Mesothelial cell of epicardium (in vitro differentiated cells): Measurements from ENCODE around the gene RALY. TPM values are rescaled to one million over a fixed set of nuclear protein-coding genes. Genes with fewer than 3 reads are reported as not detected.

Experiments
- DNase-seq, 2 experiments: peaks; one replicate each; pipeline ENCODE4 v3.0.0; 2021; ENCODE audit warnings: low spot score in 2 of 2; ENCODE audit not compliant: unreplicated experiment in 2 of 2
- H3K27ac Mint-ChIP-seq: 2 replicates; pipeline ENCODE4 v1.8.0; 2021; ENCODE audit warnings: mixed read lengths
- H3K27me3 Mint-ChIP-seq: 2 replicates; pipeline ENCODE4 v1.8.0; 2021; ENCODE audit warnings: low read depth, mixed read lengths
- H3K36me3 Mint-ChIP-seq: 2 replicates; pipeline ENCODE4 v1.8.0; 2021; ENCODE audit warnings: mixed read lengths
- H3K4me1 Mint-ChIP-seq: 2 replicates; pipeline ENCODE4 v1.8.0; 2021; ENCODE audit warnings: mixed read lengths
- H3K4me3 Mint-ChIP-seq: 2 replicates; pipeline ENCODE4 v1.8.0; 2021; ENCODE audit warnings: mild to moderate bottlenecking, moderate library complexity, mixed read lengths
- H3K9me3 Mint-ChIP-seq: 2 replicates; pipeline ENCODE4 v1.8.0; 2021; ENCODE audit warnings: mixed read lengths
- total RNA-seq: library from RNA; stranded (reverse); gene quantifications from 3 replicates; pipeline ENCODE4 v1.2.1, GENCODE V29; 2021
- TF ChIP-seq, protein P1 (sequence below): fragments of 200-600 bp; sonication (generic); IDR thresholded peaks from one replicate; pipeline ENCODE4 v1.5.0; 2021; ENCODE audit warnings: antibody characterized with exemption; ENCODE audit not compliant: unreplicated experiment

The RALY gene
- total RNA-seq, 1 donor from 2014 or later: 139 TPM

DNA sequence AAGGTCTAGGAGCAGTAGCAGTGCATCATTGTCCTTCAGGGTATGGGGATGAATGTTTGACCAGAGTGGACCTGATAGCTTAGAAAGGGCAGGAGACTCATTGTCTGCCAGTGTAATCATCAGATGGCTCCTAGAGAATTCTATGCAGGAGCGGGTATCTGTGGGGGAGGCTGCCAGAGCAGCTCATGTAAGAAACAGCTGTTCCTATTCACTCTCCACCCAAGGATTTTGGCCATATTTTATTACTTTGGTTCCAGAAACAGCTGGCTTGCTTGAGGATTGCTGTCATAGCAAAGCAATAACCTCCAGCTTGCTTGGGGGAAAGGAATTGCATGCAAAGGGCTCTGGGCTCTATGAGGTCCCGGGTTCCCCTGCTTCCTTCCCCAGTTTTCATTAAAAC is 44.1 kb downstream of the RALY start:
- Mint-ChIP-seq H3K4me1 (peaks cover 10% of the 10 kb centered on the region), H3K9me3 (no peaks in the 10 kb centered on the region), H3K4me3 (no peak overlapping the region), H3K27me3 (no peaks in the 10 kb centered on the region), H3K36me3 (peaks cover 9% of the 10 kb centered on the region), H3K27ac (peak overlapping the region; percentile 52)
- TF ChIP-seq, protein P1, sequence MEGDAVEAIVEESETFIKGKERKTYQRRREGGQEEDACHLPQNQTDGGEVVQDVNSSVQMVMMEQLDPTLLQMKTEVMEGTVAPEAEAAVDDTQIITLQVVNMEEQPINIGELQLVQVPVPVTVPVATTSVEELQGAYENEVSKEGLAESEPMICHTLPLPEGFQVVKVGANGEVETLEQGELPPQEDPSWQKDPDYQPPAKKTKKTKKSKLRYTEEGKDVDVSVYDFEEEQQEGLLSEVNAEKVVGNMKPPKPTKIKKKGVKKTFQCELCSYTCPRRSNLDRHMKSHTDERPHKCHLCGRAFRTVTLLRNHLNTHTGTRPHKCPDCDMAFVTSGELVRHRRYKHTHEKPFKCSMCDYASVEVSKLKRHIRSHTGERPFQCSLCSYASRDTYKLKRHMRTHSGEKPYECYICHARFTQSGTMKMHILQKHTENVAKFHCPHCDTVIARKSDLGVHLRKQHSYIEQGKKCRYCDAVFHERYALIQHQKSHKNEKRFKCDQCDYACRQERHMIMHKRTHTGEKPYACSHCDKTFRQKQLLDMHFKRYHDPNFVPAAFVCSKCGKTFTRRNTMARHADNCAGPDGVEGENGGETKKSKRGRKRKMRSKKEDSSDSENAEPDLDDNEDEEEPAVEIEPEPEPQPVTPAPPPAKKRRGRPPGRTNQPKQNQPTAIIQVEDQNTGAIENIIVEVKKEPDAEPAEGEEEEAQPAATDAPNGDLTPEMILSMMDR: no peak
- DNase-seq: no peak

DNA sequence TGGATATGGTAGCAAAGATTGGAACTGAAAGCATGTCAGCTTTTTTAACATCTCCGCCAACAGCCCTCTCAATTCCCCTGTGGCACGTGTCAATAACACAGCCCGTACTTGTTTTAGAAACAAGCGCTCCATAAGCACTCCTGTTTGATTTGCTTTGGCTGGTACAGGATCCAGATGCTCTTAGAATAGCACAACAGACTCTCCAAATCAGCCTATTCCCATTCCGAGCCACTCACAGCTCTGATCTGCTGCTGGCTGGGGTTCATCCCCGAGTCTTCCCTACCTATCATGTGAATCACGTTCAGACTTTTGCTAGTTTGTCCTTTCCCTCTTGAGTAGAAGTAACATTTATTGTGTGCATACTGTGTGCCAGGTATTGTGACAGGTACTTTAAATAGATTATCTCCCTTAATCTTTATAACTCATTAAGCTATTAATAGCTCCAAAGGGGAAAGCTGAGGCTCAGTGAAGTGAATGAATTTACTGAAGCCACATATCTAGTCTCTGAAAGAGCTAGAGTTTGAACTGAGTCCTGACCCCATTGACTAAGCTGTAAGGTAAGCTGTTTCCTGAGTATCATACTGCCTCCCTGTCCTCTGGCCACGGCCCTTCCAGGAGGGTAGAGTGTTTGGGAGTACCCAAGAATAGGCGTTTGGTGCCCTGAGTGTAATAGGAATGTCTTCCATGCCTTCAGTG is 46.7 kb downstream of the RALY start:
- no peak for DNase-seq
- Mint-ChIP-seq H3K27me3 (no peaks in the 10 kb centered on the region), H3K4me3 (no peak overlapping the region), H3K36me3 (no peaks in the 10 kb centered on the region), H3K27ac (peak overlapping the region; percentile 19), H3K4me1 (peaks cover 14% of the 10 kb centered on the region), H3K9me3 (no peaks in the 10 kb centered on the region)
- TF ChIP-seq, protein P1: no peak

DNA sequence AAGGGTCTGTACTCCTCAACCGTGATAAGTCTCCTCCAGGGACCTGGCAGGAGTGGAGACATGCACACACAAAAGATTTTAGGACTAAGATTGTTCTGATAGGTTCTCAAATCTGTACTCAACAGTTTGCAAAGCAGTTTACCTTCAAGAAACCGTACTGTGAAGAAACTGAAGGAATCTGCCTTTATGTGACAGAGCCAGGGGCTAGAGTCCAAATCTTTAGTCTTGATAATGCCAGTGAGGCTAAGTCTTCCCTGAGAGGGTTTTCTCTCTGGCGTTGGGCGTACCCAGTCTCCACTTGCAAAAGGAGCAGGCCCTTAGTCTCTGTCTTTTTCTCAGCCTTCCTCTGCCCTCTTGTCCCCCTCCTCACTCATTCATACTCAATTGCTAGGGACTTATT is 47.5 kb downstream of the RALY start:
- Mint-ChIP-seq H3K27ac (no peak overlapping the region), H3K4me3 (no peak overlapping the region), H3K4me1 (peaks cover 18% of the 10 kb centered on the region), H3K27me3 (no peaks in the 10 kb centered on the region), H3K9me3 (no peaks in the 10 kb centered on the region), H3K36me3 (no peaks in the 10 kb centered on the region)
- TF ChIP-seq, protein P1: no peak
- DNase-seq: no peak

DNA sequence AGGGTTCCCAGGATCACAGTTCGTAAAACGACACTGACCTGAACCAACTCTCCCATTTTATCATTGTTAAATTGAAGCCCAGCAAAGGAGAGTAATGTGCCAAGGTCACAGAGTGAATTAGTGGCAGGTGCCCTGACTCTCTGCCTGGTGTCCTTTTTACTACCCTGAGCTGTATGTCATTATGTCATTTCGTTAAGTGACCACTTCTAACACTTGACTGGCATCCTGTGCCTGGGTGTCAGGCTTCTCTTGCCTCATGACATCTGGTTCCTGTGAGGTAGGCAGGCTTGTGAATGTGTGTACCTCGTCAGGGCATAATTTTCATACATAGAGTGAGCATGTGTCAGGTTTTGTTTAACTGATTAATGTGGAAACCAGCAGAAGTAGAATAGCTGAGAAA is 48.6 kb downstream of the RALY start:
- no peak overlapping the region for H3K4me3 Mint-ChIP-seq
- TF ChIP-seq, protein P1: no peak
- H3K36me3 Mint-ChIP-seq: no peaks in the 10 kb centered on the region
- no peaks in the 10 kb centered on the region for H3K27me3 Mint-ChIP-seq
- no peaks in the 10 kb centered on the region for H3K9me3 Mint-ChIP-seq
- H3K27ac Mint-ChIP-seq: no peak overlapping the region
- DNase-seq: no peak
- peaks cover 11% of the 10 kb centered on the region for H3K4me1 Mint-ChIP-seq

DNA sequence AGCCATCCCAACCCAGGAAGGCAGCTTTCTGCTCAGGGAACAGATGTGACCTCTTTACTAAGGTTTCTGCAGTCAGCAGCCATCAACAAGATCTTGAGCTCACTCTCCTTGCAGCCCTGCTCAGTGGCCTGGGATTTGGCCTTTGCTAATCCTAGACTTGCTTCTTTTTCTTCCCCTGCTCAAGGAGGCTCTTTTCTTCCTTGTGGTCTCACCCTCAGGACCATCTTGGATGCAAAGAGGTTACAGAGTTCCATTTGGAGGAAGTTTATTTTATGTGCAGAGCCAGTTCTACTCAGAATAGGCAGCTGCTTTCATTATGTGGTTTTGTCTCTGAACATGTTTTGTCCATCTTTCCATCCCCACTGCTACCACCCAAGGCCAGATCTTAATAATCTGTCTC is 49.3 kb downstream of the RALY start:
- Mint-ChIP-seq H3K27ac (no peak overlapping the region), H3K36me3 (no peaks in the 10 kb centered on the region), H3K4me1 (peaks cover 10% of the 10 kb centered on the region), H3K9me3 (no peaks in the 10 kb centered on the region), H3K27me3 (no peaks in the 10 kb centered on the region), H3K4me3 (no peak overlapping the region)
- TF ChIP-seq, protein P1: no peak
- DNase-seq: no peak
